ENCODE measurements around the gene NDUFB11.

DNA sequence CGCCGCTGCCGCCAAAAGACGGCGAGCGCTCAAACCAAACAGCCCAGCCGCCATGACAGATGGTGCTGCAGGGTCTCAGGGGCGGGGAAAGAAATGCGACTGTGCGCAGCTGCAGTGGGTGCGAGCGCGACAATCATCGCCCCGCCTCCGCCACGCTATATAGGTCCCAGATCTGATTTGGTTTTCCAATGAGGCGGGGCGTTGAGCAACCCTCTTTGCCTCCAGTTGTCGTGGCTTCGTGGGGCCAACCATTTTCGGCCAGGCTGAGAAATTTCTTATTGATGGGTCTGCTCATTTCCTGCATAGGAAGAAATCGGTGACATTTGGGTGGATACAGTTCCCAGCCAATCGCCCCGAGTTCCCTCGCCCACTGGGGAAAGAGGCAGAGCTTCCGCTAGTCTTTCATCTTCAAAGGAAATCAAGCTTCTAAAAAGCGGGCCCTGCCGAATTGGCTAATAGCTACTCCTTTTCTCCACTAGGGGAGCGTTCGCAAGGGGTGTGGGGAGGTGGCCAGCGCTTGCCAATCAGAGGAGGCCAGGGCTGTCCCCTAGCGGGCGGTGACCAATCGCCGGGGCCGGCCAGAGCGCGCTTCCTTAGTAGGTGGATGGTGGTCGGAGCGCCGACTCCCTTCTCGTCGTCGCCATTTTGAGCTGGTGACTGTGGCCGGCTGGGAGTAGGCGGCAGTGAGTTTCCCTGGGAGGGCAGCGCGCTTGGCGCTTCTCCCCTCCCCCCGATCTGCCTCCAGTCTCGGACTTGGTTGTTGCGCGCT is at the start of gene NDUFB11, which contains the start of gene RBM10:
- TF ChIP-seq, protein P1, sequence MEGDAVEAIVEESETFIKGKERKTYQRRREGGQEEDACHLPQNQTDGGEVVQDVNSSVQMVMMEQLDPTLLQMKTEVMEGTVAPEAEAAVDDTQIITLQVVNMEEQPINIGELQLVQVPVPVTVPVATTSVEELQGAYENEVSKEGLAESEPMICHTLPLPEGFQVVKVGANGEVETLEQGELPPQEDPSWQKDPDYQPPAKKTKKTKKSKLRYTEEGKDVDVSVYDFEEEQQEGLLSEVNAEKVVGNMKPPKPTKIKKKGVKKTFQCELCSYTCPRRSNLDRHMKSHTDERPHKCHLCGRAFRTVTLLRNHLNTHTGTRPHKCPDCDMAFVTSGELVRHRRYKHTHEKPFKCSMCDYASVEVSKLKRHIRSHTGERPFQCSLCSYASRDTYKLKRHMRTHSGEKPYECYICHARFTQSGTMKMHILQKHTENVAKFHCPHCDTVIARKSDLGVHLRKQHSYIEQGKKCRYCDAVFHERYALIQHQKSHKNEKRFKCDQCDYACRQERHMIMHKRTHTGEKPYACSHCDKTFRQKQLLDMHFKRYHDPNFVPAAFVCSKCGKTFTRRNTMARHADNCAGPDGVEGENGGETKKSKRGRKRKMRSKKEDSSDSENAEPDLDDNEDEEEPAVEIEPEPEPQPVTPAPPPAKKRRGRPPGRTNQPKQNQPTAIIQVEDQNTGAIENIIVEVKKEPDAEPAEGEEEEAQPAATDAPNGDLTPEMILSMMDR (IDR thresholded peaks at IDR 0.05): peak in 6 of 7 experiments; percentile 49 to 82 (median 59)
- TF ChIP-seq EP300 (IDR thresholded peaks at IDR 0.05) (no peak), POLR2AphosphoS5 (IDR thresholded peaks at IDR 0.05) (peak; percentile 53 to 89 (median 82)), POLR2A (IDR thresholded peaks at IDR 0.05) (peak in 1 of 4 donors; percentile 41)
